HL-60 (cell line): ENCODE results near the gene ENOX1.

Experiments used
- CTCF ChIP-seq: IDR thresholded peaks from one replicate; pipeline ENCODE4 v1.5.1; 2011; ENCODE audit warnings: low read length, control low read depth, inconsistent platforms; ENCODE audit not compliant: insufficient read depth
- GABPA ChIP-seq: IDR thresholded peaks from 2 replicates; pipeline ENCODE4 v1.6.1; 2012; ENCODE audit warnings: low read depth
- POLR2AphosphoS5 ChIP-seq: IDR thresholded peaks from 2 replicates; pipeline ENCODE4 v1.6.1; 2012; ENCODE audit warnings: low read depth

GRCh38 chr13:43648733-43649132 lies 138.0 kb downstream of the ENOX1 start:
- TF ChIP-seq CTCF (no peak), POLR2AphosphoS5 (no peak), GABPA (no peak)
